Right lobe of liver (tissue), 4 donors: ENCODE data around the gene GSG1.

Experiments used
- POLR2A ChIP-seq: fragments of 450-650 bp; IDR thresholded peaks from one replicate; pipeline ENCODE4 v1.6.1; 2017; ENCODE audit warnings: antibody characterized with exemption, mild to moderate bottlenecking
- TF ChIP-seq, protein P1 (sequence below), 4 donors: fragments of 200-600 bp in 3 of 4; fragments of 450-650 bp in 1 of 4; IDR thresholded peaks; one replicate each; pipeline versions ENCODE4 v1.5.1 to v1.8.0; 2016 to 2022; ENCODE audit warnings: antibody characterized with exemption in 4 of 4, mild to moderate bottlenecking in 2 of 4
- donor health status: DM: no; HTN: no; CAD: no.
- donor health status: DM: no; HTN: no; CAD: no.
- donor health status: DM: no; HTN: yes; CAD: no.

DNA sequence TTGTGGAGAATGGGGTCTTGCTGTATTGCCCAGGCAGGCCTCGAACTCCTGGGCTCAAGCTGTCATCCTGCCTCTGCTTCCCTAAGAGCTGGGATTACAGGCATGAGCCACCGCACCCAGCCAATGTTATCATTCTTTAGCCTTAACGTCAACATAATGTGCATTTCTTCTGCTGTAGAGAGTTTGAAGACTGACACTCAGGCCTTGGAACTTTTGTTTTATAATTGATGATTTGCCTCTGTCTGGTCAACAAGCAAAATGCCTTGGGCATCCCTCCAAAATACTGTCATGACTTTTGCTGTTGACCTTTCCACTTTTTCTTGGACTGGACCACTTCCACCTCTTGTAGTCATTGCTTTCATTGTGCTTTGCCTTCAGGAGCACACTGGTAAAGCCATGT is 30.3 kb downstream of the GSG1 start:
- TF ChIP-seq, protein P1, sequence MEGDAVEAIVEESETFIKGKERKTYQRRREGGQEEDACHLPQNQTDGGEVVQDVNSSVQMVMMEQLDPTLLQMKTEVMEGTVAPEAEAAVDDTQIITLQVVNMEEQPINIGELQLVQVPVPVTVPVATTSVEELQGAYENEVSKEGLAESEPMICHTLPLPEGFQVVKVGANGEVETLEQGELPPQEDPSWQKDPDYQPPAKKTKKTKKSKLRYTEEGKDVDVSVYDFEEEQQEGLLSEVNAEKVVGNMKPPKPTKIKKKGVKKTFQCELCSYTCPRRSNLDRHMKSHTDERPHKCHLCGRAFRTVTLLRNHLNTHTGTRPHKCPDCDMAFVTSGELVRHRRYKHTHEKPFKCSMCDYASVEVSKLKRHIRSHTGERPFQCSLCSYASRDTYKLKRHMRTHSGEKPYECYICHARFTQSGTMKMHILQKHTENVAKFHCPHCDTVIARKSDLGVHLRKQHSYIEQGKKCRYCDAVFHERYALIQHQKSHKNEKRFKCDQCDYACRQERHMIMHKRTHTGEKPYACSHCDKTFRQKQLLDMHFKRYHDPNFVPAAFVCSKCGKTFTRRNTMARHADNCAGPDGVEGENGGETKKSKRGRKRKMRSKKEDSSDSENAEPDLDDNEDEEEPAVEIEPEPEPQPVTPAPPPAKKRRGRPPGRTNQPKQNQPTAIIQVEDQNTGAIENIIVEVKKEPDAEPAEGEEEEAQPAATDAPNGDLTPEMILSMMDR (IDR thresholded peaks at IDR 0.05), result no peak
- no peak for TF ChIP-seq POLR2A
